ENCODE results near the gene TMEM220.

Gene TMEM220

DNA sequence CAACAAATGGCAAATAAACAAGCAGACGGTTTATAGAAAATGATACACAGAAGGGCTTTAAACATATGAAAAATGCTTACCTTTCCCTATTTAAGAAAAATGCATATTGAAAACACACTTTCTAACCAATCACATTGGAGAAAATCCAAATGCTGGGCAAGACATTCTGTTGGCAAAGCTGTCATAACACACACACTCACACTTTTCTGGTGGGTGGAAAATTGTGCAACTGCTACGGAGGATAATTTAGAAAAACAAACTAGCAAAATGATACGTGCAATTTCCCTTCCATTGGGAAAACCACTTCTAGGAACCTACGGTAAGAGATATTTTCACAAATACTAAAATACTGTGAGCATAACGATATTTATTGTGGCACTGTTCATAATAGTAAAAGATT is 62.9 kb downstream of the TMEM220 start:
- TF ChIP-seq, protein P1, sequence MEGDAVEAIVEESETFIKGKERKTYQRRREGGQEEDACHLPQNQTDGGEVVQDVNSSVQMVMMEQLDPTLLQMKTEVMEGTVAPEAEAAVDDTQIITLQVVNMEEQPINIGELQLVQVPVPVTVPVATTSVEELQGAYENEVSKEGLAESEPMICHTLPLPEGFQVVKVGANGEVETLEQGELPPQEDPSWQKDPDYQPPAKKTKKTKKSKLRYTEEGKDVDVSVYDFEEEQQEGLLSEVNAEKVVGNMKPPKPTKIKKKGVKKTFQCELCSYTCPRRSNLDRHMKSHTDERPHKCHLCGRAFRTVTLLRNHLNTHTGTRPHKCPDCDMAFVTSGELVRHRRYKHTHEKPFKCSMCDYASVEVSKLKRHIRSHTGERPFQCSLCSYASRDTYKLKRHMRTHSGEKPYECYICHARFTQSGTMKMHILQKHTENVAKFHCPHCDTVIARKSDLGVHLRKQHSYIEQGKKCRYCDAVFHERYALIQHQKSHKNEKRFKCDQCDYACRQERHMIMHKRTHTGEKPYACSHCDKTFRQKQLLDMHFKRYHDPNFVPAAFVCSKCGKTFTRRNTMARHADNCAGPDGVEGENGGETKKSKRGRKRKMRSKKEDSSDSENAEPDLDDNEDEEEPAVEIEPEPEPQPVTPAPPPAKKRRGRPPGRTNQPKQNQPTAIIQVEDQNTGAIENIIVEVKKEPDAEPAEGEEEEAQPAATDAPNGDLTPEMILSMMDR (IDR thresholded peaks at IDR 0.05; ENCODE audit: borderline replicate concordance, control extremely low read depth, extremely low read depth, insufficient read depth, missing control alignments): no peak
- in situ Hi-C loops (cut with MboI; ENCODE audit: low sequenced_read_pairs, unreplicated experiment): no loop called here
- DNase-seq (ENCODE audit: low spot score): no peak

DNA sequence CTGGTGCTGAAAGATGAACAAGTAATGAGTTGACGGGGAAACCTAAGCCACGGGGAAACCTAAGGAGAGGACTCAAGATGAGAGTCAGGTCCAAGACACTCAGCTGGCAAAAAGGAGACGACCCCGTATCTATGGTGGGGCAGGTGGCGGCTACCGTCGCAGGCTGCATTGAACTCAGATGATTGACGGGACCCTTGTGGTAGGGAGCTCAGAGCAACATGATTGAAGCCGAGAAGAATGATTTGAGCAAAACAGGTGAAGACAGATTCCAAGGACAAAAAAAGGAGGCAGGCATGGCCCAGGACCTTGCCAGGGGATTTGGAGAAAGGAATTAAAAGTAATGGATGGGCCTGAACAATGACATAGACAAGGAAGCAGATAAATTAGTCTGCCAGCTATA is 65.3 kb downstream of the TMEM220 start:
- in situ Hi-C loops (cut with MboI; ENCODE audit: low sequenced_read_pairs, unreplicated experiment): no loop called here
- TF ChIP-seq, protein P1 (IDR thresholded peaks at IDR 0.05; ENCODE audit: borderline replicate concordance, control extremely low read depth, extremely low read depth, insufficient read depth, missing control alignments): no peak
- no peak for DNase-seq (ENCODE audit: low spot score)
